ENCODE data around the gene NOP9. TPM values are rescaled to one million over a fixed set of nuclear protein-coding genes. Genes with fewer than 3 reads are reported as not detected.

Gene NOP9
- total RNA-seq, 1 experiment from 2014 or later, result 39.4 TPM

GRCh38 chr14:24274101-24274543, 25.5 kb upstream of the NOP9 start:
- TF ChIP-seq ELF1 (IDR thresholded peaks at IDR 0.05; ENCODE audit: borderline replicate concordance, low read depth) (no peak), CEBPB (IDR thresholded peaks at IDR 0.05; ENCODE audit: low read depth) (no peak), CBX3 (IDR thresholded peaks at IDR 0.05; ENCODE audit: low read depth) (no peak), CTCF (IDR thresholded peaks at IDR 0.05 in 2 of 3, conservative IDR thresholded peaks at IDR 0.05 in 1 of 3; ENCODE audit: borderline replicate concordance in 1 of 3, insufficient read depth in 1 of 3, low read depth in 2 of 3, low read length in 2 of 3) (no peak), EZH2phosphoT487 (IDR thresholded peaks at IDR 0.05; ENCODE audit: borderline replicate concordance) (no peak), SIN3A (IDR thresholded peaks at IDR 0.05; ENCODE audit: low read depth) (no peak), SRF (IDR thresholded peaks at IDR 0.05; ENCODE audit: low read depth) (no peak), ZFX (IDR thresholded peaks at IDR 0.05) (no peak), JUND (IDR thresholded peaks at IDR 0.05) (no peak), POLR2AphosphoS5 (IDR thresholded peaks at IDR 0.05; ENCODE audit: low read depth, low read length) (no peak), ZNF274 (IDR thresholded peaks at IDR 0.05; ENCODE audit: low read depth, low read length) (no peak), POLR2A (IDR thresholded peaks at IDR 0.05; ENCODE audit: borderline replicate concordance, extremely low read depth, insufficient read depth, insufficient read length) (no peak), ATF3 (IDR thresholded peaks at IDR 0.05) (no peak)
- ChIA-PET CTCF (interaction anchor here (1.0 to 1.5 kb wide), 2 partner anchors 9 to 31 kb away, joined by 4 to 5 read pairs; no protein-coding TSS in a partner anchor), RAD21 (ENCODE audit: low non-redundant PET in 1 of 2, low total read pairs in 2 of 2, uncharacterized antibody in 2 of 2, unreplicated experiment in 2 of 2) (no interaction called here), POLR2A (interaction anchor here (1.2 kb wide), 1 partner anchor 32 kb away, joined by 3 read pairs; no protein-coding TSS in a partner anchor)
- Histone ChIP-seq H3K9me3 (ENCODE audit: control insufficient read depth in 1 of 2, insufficient read depth in 1 of 2, low read depth in 1 of 2, low read length in 2 of 2) (no peaks in the 10 kb centered on the region), H3K27me3 (ENCODE audit: insufficient read depth, low read length) (no peaks in the 10 kb centered on the region), H3K4me3 (replicated peaks in 1 of 2; ENCODE audit: low read depth in 1 of 2, low read length in 2 of 2) (no peak overlapping the region), H3K4me2 (ENCODE audit: low read length) (no peak overlapping the region), H3K79me2 (ENCODE audit: insufficient read depth, low read length) (peaks cover 4% of the 10 kb centered on the region; the same call in 1 of the 2 replicates), H4K20me1 (ENCODE audit: insufficient read depth) (no peaks in the 10 kb centered on the region), H2AFZ (ENCODE audit: low read depth, low read length, poor library complexity, severe bottlenecking) (no peak overlapping the region), H3K9me2 (ENCODE audit: insufficient read depth) (no peaks in the 10 kb centered on the region), H3K9ac (ENCODE audit: low read length) (no peak overlapping the region), H3K27ac (ENCODE audit: low read depth, low read length) (no peak overlapping the region), H3K4me1 (ENCODE audit: control insufficient read depth in 1 of 2, insufficient read depth in 2 of 2, low read length in 2 of 2) (peaks cover 9 to 22% of the 10 kb centered on the region in 2 experiments; a peak in 3 of 4 replicates), H3K36me3 (ENCODE audit: control insufficient read depth in 1 of 2, insufficient read depth in 2 of 2, low read length in 2 of 2) (no peaks in the 10 kb centered on the region)
- BruUV-seq (replicated peaks), result no TSS peak
- DNase-seq (ENCODE audit: low read depth, low spot score) (no peak), ATAC-seq (no peak)
- intact Hi-C loops (cut with micrococcal nuclease), result no loop called here
